Thyroid gland (tissue), 4 donors: ENCODE measurements around the gene RRAD.

Experiments used
- POLR2A ChIP-seq, 2 donors: fragments of 450-650 bp; IDR thresholded peaks; one replicate each; pipeline ENCODE4 v1.6.1; 2017; ENCODE audit warnings: antibody characterized with exemption in 2 of 2, mild to moderate bottlenecking in 2 of 2, moderate library complexity in 1 of 2
- TF ChIP-seq, protein P1 (sequence below), 6 experiments: fragments of 200-600 bp in 3 of 6; fragments of 450-650 bp in 3 of 6; sonication (generic) in 3 of 6; IDR thresholded peaks; one replicate each; pipeline ENCODE4 v1.5.1; 2016 to 2019; ENCODE audit warnings: antibody characterized with exemption in 6 of 6, mild to moderate bottlenecking in 2 of 6, inconsistent platforms in 1 of 6, moderate library complexity in 1 of 6

DNA sequence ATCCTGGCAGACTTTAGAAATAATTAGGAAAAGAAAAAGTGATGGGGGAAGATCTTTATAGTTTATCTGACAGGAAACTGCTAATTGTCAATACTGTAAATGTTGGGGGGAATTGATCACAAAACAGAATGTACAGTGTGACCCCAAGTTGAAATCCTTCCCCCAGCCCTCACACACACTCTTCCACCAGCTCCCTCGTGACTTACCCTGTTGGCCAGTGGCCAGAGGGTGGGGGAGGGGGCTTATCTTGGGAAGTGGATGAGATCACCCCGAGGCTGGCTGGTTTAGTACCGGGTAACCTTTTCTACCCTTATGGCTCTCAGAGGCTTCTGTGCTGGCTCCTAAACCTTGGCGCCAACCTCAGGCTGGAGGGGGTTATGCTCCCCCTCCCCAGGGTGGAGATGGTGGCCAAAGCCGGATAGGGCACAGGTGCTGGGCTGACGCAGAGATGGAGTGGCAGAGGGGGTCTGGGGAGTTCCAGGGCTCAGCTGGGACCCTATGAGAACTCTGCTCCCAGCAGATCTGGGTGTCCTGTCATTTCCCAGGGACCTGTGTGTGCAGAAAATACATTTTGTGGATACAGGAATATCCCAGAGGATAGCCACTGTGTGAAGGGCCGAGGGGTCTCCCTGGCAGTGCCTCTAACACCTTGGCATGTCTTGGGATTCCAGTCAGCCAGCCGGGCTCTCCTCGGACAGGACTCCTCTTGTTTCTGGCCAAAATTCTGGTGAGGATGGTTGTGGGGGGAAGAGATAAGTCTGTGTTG lies 25.2 kb downstream of the RRAD start:
- TF ChIP-seq, protein P1, sequence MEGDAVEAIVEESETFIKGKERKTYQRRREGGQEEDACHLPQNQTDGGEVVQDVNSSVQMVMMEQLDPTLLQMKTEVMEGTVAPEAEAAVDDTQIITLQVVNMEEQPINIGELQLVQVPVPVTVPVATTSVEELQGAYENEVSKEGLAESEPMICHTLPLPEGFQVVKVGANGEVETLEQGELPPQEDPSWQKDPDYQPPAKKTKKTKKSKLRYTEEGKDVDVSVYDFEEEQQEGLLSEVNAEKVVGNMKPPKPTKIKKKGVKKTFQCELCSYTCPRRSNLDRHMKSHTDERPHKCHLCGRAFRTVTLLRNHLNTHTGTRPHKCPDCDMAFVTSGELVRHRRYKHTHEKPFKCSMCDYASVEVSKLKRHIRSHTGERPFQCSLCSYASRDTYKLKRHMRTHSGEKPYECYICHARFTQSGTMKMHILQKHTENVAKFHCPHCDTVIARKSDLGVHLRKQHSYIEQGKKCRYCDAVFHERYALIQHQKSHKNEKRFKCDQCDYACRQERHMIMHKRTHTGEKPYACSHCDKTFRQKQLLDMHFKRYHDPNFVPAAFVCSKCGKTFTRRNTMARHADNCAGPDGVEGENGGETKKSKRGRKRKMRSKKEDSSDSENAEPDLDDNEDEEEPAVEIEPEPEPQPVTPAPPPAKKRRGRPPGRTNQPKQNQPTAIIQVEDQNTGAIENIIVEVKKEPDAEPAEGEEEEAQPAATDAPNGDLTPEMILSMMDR (IDR thresholded peaks at IDR 0.05), result no peak
- TF ChIP-seq POLR2A (IDR thresholded peaks at IDR 0.05), result peak; percentile 8 to 51
